HG03521 (cell line): ENCODE data around the gene DGCR2.

Experiments used
- ATAC-seq: cut with Tn5 transposase; IDR thresholded peaks from one replicate; pipeline ENCODE4 v1.9.1; 2021; ENCODE audit warnings: mild to moderate bottlenecking, moderate library complexity; ENCODE audit not compliant: unreplicated experiment

The DGCR2 gene

DNA sequence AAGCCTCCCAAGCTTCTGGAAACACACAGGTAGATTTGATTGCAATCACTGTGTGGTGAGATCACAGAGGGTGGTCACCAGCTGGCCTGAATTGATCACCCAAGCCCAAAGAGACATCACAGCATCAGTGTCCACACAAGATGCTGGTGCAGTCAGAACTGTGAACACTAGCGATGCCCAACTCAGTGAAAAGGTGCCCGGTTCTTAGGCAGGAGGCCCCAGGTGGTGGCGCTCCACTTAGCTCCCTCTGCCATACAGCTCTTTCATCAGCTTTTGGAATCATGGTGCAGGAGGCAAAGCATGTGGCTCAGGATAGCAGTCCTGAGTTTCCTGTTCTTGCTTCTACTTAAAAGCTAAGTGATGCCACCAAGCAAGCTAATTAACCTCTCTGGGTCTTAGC lies 11.1 kb downstream of the DGCR2 start:
- no peak for ATAC-seq

DNA sequence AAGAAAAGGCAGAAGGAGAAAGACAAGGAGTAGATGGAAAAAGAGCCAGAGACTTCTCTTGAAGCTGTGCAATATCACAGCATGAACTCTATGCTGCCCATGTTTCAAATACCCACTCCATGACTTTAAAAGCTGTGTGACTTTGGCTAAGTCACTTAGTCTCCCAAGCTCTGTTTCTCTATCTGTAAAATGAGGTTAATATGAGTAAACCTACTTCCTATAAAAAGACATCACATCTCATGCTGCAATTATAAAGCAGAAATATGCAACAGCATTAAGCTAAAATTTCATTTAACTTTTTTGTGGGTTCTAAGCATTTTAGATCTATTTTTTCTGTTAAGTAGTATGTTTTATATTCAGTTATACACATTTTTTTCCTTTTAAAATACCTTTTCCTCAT lies 11.6 kb downstream of the DGCR2 start:
- no peak for ATAC-seq

- ATAC-seq = no peak
Measured at GRCh38 chr22:19110064-19110458, 12.2 kb downstream of the DGCR2 start.

GRCh38 chr22:19109198-19110063 lies 12.8 kb downstream of the DGCR2 start:
- peak; percentile 72 for ATAC-seq

- no peak for ATAC-seq
Measured at GRCh38 chr22:19108807-19109197, 13.4 kb downstream of the DGCR2 start.

DNA sequence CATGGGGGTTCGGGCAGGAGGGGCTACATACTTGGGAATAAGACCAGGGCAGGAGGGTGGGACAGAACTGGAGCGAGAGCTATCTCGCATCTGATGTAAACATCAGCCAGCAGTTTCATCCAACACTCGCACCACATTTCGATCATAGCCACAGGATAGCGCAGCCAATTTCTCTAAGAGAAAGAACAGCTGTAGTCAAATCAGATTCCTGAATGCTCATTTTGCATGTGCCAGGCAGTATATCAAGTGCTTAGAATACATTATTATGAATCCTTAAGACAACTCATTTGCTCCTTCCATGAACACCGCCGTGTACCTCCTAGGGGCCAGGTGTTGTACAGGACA lies 14.5 kb downstream of the DGCR2 start:
- no peak for ATAC-seq

DNA sequence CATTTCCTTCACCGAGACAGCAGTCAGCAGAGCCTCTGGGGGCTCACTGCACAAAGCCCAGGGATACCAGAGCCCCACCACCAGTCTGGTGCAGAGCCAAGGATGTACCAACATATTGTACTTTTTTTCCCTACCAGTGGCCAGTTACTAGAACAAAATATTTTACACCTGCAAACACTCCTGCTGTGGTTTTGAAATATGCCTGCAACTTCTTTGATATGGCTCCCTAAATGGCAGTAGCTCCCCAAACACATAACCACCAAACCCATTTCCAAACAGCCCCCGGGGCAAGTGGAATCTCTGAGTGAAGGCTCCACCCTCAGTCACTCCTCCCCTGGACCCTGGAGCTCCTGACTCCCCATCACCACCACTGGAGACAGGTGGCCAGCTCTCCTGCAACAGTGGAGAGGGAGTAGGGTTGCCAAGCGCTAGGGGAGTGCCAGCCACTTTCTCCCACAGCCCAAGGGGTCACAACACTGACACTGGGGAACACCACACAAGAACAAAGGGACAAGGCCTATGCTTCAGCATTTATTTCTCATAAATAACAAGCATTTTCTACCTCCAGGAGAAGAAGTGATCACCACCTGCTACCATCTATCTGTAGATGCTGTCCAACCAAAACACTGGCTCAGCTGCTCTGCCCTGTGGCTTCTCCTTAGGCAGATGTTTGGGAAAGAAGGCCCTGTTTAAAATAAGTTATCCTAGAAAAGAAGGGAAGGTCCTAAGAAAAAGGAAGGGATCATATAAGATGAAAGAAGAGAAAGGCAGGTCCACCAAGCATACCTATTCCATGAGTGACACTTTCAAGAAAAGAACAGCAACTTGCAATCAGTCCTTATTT lies 15.1 kb downstream of the DGCR2 start:
- no peak for ATAC-seq

- ATAC-seq = no peak
Measured at GRCh38 chr22:19105867-19106802, 16.1 kb downstream of the DGCR2 start.

DNA sequence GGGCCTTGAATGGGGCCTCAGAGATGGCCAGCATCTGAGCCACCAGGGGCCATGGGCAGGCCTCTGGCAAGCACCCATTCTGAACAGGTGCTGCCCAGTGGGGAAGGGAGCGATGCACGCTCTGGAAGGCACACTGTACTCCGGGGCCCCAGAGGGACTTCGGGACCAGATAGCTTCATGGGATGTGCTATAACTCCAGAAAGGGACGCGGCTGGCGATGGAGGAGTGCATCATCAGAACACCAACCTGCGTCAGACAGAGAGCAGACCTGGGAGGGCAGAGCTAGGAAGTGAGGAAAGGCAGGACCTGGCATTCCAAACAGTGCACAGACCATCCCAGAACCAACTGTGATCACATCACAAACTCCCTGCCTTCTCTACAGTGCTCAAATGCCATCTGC lies 16.8 kb downstream of the DGCR2 start:
- no peak for ATAC-seq

GRCh38 chr22:19103880-19104821 lies 18.1 kb downstream of the DGCR2 start:
- ATAC-seq = no peak

DNA sequence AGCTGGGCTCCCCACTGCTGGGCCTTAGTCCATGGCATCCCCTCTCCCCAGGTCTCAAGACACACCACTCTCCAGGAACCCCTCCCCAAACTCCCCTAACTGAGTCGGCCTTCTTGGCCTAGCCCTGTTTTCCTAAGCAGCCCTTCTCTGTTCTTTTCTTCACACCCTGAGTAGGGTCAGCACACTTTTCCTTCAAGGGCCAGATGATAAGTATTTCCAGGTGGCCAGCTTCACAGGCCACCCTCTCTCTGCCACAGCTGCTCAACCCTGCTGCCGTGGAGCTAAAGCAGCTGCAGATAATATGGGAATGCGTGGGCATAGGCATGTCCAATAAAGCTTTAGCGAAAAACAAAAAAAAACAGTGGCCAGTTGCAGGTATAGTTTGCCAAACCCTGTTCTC lies 24.1 kb downstream of the DGCR2 start:
- ATAC-seq = no peak

DNA sequence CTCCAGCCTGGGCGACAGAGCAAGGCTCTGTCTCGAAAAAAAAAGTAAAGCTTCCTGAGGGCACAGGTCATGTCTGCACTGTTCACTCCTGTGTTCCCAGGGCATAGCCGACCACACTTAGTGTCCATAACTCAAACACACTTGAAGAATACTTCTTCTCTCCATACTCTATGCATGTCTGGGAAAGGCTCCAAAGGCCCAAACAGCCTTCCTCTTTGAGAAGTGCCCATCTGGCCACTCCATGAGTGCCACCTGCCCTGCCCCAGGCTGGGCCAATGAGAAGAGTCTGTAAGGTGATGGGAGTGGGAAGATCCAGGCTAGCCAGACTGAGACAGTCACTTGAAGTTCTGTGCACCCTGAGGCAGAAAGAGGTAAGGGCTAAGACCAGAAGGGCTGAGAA lies 24.7 kb downstream of the DGCR2 start:
- ATAC-seq = no peak

DNA sequence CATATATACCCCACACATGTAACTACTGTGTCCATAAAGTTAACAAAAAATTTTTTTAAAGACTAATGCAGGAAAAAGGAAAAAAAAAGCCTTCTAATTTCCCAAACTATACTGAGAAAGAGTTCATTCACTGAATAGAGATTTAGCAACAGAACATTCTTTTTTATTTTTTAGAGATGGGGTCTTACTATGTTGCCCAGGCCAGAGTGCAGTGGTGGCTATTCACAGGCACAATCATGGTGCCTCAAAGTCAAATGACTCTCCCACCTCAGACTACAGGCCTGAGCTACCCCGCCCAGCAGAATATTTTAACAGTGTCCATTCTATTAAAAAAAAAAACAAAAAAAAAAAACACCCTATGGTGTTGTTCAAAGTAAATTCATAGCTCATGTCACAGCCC lies 25.7 kb downstream of the DGCR2 start:
- ATAC-seq = no peak

- ATAC-seq = no peak
Measured at GRCh38 chr22:19094393-19094997, 27.7 kb downstream of the DGCR2 start.

- no peak for ATAC-seq
Measured at GRCh38 chr22:19092725-19093124, 29.5 kb downstream of the DGCR2 start.

- ATAC-seq = no peak
Measured at GRCh38 chr22:19090586-19091127, 31.6 kb downstream of the DGCR2 start.

DNA sequence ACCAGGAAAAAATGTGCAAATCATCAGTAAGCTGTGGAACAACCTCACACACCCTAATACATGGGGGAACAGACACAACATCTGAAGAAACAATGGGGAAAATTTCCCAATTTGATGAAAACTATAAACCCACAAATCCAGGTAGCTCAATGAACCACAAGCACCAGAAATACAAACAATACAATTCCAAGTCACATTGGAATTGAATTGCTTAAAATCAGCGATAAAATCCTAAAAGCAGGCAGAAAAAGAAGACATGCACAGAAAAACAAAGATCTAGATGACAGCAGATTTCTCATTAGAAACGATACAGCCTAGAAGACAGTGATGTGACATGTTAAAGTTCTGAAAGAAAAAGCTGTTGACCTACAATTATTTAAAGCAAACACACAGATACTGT lies 32.0 kb downstream of the DGCR2 start:
- no peak for ATAC-seq

DNA sequence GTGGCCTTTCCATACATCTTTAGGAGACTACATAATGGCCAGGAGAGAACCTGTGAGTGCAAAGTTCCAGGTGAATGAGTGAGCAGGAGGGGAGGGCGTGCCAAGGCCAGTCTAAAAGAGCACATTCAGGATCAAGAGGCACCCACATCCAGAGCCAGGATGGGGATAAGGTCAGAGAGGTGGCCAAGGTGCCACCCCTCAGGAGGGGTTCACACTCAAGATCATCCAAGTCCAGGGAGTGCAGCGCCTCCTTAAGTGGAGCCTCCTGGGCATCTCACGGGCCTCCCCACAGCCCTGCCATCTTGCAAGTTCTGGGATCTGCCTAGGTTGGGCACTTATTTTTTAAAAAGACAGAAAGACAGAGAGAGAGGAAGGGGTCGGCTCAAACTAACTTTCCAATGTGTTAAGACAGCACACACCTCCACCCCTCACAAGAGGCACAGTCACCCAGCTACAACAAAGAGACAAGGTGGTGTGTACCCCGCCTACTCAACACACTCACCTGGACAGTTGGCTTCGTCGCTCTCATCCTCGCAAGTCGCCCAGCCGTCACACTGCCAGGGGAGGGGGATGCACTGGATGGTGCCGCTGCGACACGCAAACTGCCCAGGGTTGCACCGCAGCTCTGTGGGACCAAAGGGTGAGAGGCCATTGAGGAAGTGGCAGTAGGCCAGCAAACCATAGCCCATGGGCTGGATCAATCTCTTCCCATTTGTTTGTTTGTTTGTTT lies 33.2 kb downstream of the DGCR2 start:
- no peak for ATAC-seq

DNA sequence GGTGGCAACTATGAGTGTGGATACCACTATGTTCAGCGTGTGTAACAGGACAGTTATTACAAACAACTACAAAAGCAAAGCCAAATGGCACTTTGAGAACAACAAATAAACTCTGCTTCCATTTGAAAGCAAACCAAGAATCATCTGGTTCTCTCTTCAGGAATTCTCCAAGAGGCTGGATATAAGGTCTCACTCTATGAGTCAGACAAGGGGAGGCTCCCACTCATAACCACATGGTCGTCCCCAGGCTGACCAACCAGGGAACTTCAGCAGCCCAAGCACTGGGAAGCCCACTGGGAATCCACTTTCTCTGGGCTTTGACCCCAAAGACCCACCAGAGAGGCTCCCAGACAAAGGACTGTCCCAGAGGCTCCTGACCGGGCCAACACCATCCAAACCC lies 35.3 kb downstream of the DGCR2 start:
- ATAC-seq = no peak
